HepG2 (cell line): ENCODE results near the gene TMEM145. TPM values are rescaled to one million over a fixed set of nuclear protein-coding genes. Genes with fewer than 3 reads are reported as not detected.

Experiments
- BORCS8-MEF2B ChIP-seq: sonication (generic); formaldehyde crosslinking; IDR thresholded peaks from 2 replicates; pipeline ENCODE4 v1.8.0; 2022; ENCODE audit warnings: mild to moderate bottlenecking, missing genetic modification reagents
- ELF4 ChIP-seq: sonication (generic); formaldehyde crosslinking; IDR thresholded peaks from 2 replicates; pipeline ENCODE4 v1.5.0; 2020; ENCODE audit warnings: missing genetic modification reagents, mild to moderate bottlenecking, moderate library complexity, borderline replicate concordance
- JUNB ChIP-seq: sonication (generic); formaldehyde crosslinking; IDR thresholded peaks from 2 replicates; pipeline ENCODE4 v1.8.0; 2022; ENCODE audit warnings: missing genetic modification reagents, mild to moderate bottlenecking, borderline replicate concordance
- KDM5A ChIP-seq: fragments of 200-600 bp; sonication (generic); IDR thresholded peaks from 2 replicates; pipeline ENCODE4 v1.7.0; 2018; ENCODE audit warnings: antibody characterized with exemption, mild to moderate bottlenecking, low read length, borderline replicate concordance
- MTA1 ChIP-seq: sonication (generic); formaldehyde crosslinking; IDR thresholded peaks from 2 replicates; pipeline ENCODE4 v1.4.0; 2020; ENCODE audit warnings: missing genetic modification reagents, mild to moderate bottlenecking, borderline replicate concordance
- MTERF4 ChIP-seq: sonication (generic); formaldehyde crosslinking; IDR thresholded peaks from 2 replicates; pipeline ENCODE4 v1.8.0; 2023; ENCODE audit warnings: mild to moderate bottlenecking, missing genetic modification reagents
- PHF8 ChIP-seq: sonication (generic); formaldehyde crosslinking; IDR thresholded peaks from 2 replicates; pipeline ENCODE4 v1.5.0; 2020; ENCODE audit warnings: missing genetic modification reagents
- POGK ChIP-seq: sonication (generic); formaldehyde crosslinking; conservative IDR thresholded peaks from 2 replicates; pipeline ENCODE4 v1.8.0; 2022; ENCODE audit warnings: mild to moderate bottlenecking, moderate library complexity, missing genetic modification reagents
- SP5 ChIP-seq: IDR thresholded peaks from 2 replicates; pipeline ENCODE4 v1.6.1; 2016; ENCODE audit warnings: low read depth, borderline replicate concordance
- ZFY ChIP-seq: sonication (generic); formaldehyde crosslinking; IDR thresholded peaks from 2 replicates; pipeline ENCODE4 v1.4.0; 2020; ENCODE audit warnings: missing genetic modification reagents
- ZNF274 ChIP-seq: sonication (generic); formaldehyde crosslinking; IDR thresholded peaks from 2 replicates; pipeline ENCODE4 v1.5.1; 2020; ENCODE audit warnings: mild to moderate bottlenecking, missing genetic modification reagents
- ZNF414 ChIP-seq: sonication (generic); formaldehyde crosslinking; IDR thresholded peaks from 2 replicates; pipeline ENCODE4 v1.5.0; 2020; ENCODE audit warnings: missing genetic modification reagents
- ZNF597 ChIP-seq: sonication (generic); formaldehyde crosslinking; IDR thresholded peaks from 2 replicates; pipeline ENCODE4 v1.5.0; 2020; ENCODE audit warnings: missing genetic modification reagents
- ZNF678 ChIP-seq: sonication (generic); formaldehyde crosslinking; IDR thresholded peaks from 2 replicates; pipeline ENCODE4 v1.4.0; 2020; ENCODE audit warnings: mild to moderate bottlenecking, missing genetic modification reagents
- ZNF776 ChIP-seq: sonication (generic); formaldehyde crosslinking; IDR thresholded peaks from 2 replicates; pipeline ENCODE4 v1.4.0; 2020; ENCODE audit warnings: mild to moderate bottlenecking, missing genetic modification reagents
- ZNF792 ChIP-seq: IDR thresholded peaks from 2 replicates; pipeline ENCODE4 v1.6.1; 2016
- polyA plus RNA-seq, 8 experiments: library from polyadenylated mRNA; depleted of rRNA in 3 of 8; stranded (reverse) in 7 of 8; unstranded in 1 of 8; fragments of >200 nt; fragmentation: Illumina TruSeq in 4 of 8; extraction: Trizol in 4 of 8; gene quantifications; 2 replicates each; pipeline versions ENCODE4 v1.2.1 to v1.2.3, GENCODE V29; 2011 to 2016; ENCODE audit warnings: low read depth in 4 of 8, missing spikeins in 1 of 8, mixed read lengths in 1 of 8; ENCODE audit not compliant: insufficient read depth in 1 of 8
- total RNA-seq, 5 experiments: library from RNA; depleted of rRNA; stranded (reverse); fragments of >200 nt; fragmentation: Illumina TruSeq; extraction: Trizol; gene quantifications; 2 replicates each; pipeline ENCODE4 v1.2.3, GENCODE V29; 2016; ENCODE audit warnings: low read depth in 1 of 5
- TF ChIP-seq, protein P1 (sequence below): sonication (generic); formaldehyde crosslinking; IDR thresholded peaks from 2 replicates; pipeline ENCODE4 v1.8.1; 2023; ENCODE audit warnings: mild to moderate bottlenecking, missing genetic modification reagents
- TF ChIP-seq, protein P2 (sequence below): sonication (generic); formaldehyde crosslinking; IDR thresholded peaks from 2 replicates; pipeline ENCODE4 v1.4.0; 2020; ENCODE audit warnings: mild to moderate bottlenecking, missing genetic modification reagents
- TF ChIP-seq, protein P3 (sequence below): IDR thresholded peaks from 2 replicates; pipeline ENCODE4 v1.6.1; 2016; ENCODE audit warnings: missing compliant biosample characterization, missing genetic modification reagents, borderline replicate concordance
- TF ChIP-seq, protein P4 (sequence below): sonication (generic); formaldehyde crosslinking; IDR thresholded peaks from 2 replicates; pipeline ENCODE4 v1.5.0; 2020; ENCODE audit warnings: missing genetic modification reagents, mild to moderate bottlenecking, borderline replicate concordance

TMEM145 gene
- total and polyA plus RNA-seq, 2 of the 13 experiments (the other 11 are each of a cell fraction or from before 2014, with no cell fraction given), result 0.07 to 5.1 TPM

DNA sequence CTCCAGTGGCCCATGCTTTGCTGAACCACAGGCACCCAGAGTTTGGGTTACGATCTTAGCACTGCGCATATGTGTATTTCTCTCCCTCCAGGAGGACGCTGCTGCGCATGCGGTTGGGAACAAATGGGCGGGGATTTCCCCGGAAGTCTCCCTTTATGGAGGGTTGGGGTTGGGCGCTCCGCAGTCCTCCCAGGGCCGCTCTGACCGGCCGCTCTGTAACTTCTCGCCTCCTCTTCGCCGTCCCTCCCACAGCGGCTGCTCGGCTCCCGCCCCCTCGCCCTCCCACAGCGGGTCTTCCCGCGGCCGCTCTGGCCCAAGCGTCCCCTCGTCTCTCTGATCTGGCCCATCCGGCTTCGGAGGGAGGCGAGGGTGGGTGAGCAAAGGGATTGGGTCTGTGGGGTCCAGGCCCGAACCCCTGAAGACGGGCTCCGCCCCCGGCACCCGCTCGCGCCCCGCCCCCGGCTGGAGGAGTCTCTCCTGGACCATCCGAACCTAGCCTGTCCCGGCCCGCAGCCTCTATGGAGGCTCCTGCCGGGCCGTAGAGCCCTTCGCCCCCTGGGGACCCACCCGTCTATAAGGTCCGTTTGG is 12.3 kb downstream of the TMEM145 start, which contains the start of gene MEGF8 (continued):
- TF ChIP-seq, protein P1, sequence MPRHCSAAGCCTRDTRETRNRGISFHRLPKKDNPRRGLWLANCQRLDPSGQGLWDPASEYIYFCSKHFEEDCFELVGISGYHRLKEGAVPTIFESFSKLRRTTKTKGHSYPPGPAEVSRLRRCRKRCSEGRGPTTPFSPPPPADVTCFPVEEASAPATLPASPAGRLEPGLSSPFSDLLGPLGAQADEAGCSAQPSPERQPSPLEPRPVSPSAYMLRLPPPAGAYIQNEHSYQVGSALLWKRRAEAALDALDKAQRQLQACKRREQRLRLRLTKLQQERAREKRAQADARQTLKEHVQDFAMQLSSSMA (CRISPR knock-in tag), result 0 out of 2 replicates have a peak, but pooled peaks have one; percentile 60
- TF ChIP-seq ZNF414 (0 out of 2 replicates have a peak, but pooled peaks have one; percentile 36), JUNB (CRISPR knock-in tag) (no peak), ZFY (CRISPR knock-in tag) (peak; percentile 78), ZNF274 (CRISPR knock-in tag) (0 out of 2 replicates have a peak, but pooled peaks have one; percentile 2), KDM5A (peak; percentile 83), ELF4 (CRISPR knock-in tag) (no peak), MTA1 (CRISPR knock-in tag) (no peak), PHF8 (peak; percentile 80), SP5 (peak; percentile 73), ZNF678 (CRISPR knock-in tag) (peak; percentile 60), MTERF4 (CRISPR knock-in tag) (peak; percentile 63; the same call in 1 of the 2 replicates), ZNF597 (CRISPR knock-in tag) (no peak), POGK (no peak), ZNF792 (CRISPR knock-in tag) (no peak), ZNF776 (CRISPR knock-in tag) (0 out of 2 replicates have a peak, but pooled peaks have one; percentile 21), BORCS8-MEF2B (CRISPR knock-in tag) (peak; percentile 79)
- TF ChIP-seq, protein P2, sequence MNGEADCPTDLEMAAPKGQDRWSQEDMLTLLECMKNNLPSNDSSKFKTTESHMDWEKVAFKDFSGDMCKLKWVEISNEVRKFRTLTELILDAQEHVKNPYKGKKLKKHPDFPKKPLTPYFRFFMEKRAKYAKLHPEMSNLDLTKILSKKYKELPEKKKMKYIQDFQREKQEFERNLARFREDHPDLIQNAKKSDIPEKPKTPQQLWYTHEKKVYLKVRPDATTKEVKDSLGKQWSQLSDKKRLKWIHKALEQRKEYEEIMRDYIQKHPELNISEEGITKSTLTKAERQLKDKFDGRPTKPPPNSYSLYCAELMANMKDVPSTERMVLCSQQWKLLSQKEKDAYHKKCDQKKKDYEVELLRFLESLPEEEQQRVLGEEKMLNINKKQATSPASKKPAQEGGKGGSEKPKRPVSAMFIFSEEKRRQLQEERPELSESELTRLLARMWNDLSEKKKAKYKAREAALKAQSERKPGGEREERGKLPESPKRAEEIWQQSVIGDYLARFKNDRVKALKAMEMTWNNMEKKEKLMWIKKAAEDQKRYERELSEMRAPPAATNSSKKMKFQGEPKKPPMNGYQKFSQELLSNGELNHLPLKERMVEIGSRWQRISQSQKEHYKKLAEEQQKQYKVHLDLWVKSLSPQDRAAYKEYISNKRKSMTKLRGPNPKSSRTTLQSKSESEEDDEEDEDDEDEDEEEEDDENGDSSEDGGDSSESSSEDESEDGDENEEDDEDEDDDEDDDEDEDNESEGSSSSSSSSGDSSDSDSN (CRISPR knock-in tag), result peak; percentile 45
- TF ChIP-seq, protein P3, sequence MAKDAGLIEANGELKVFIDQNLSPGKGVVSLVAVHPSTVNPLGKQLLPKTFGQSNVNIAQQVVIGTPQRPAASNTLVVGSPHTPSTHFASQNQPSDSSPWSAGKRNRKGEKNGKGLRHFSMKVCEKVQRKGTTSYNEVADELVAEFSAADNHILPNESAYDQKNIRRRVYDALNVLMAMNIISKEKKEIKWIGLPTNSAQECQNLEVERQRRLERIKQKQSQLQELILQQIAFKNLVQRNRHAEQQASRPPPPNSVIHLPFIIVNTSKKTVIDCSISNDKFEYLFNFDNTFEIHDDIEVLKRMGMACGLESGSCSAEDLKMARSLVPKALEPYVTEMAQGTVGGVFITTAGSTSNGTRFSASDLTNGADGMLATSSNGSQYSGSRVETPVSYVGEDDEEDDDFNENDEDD (CRISPR knock-in tag), result 0 out of 2 replicates have a peak, but pooled peaks have one; percentile 33
- TF ChIP-seq, protein P4, sequence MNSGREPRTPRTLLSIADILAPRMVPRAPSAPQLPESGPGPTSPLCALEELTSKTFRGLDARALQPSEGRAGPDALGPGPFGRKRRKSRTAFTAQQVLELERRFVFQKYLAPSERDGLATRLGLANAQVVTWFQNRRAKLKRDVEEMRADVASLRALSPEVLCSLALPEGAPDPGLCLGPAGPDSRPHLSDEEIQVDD (CRISPR knock-in tag), result no peak
